ENCODE measurements around the gene TMEM143. TPM values are rescaled to one million over a fixed set of nuclear protein-coding genes. Genes with fewer than 3 reads are reported as not detected.

TMEM143 gene
- total RNA-seq, 1 experiment from 2014 or later = 15.2 TPM

DNA sequence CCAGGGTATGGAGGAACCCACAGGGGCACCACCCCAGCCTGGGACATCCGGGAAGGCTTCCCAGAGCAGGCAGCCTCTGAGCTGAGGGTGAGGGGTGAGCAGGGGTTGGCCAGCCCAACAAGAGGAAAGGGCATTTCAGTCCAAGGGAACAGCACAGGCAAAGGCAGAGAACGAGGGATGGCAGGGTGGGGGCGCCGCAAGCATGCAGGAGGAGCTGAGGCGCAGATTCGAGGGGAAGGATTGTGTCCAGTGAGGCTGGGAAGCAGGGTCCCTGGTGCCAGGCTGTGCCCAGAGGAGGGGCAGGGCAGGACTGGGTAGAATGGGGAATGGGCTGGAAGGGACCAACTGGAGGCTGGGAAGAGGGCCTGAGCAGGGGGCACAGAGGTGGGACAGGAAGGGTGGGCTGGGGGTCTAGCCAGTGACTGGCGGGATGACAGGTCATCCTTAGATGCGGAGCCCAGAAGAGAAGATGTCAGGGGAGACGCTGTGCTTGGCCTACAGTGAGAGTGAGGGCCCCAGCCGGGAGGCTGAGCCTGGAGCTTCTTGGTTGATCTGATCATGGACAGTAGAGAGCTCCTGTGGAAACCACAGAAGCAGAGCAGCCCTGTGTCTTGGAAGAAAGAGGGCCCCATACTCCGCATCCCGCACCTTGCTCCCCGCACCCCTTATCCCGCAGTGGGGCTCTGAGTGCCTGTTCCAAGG, 24.8 kb downstream of the TMEM143 start:
- H3K4ac ChIP-seq (ENCODE audit: low read depth, low read length) = no peak overlapping the region
- no peaks in the 10 kb centered on the region for H4K20me1 ChIP-seq (ENCODE audit: control insufficient read depth, insufficient read depth, insufficient read length)
- no CpG with 5 or more reads among the region's 14 CpGs for WGBS (ENCODE audit: extremely low coverage, insufficient read length, low lambda C conversion rate)
- no peaks in the 10 kb centered on the region for H3K23me2 ChIP-seq (ENCODE audit: insufficient read length, low read depth, low read length, poor library complexity, severe bottlenecking)
- no peak overlapping the region for H3K23ac ChIP-seq (ENCODE audit: insufficient read length, low read depth, low read length)
- no peak overlapping the region for H2BK20ac ChIP-seq (ENCODE audit: low read depth, low read length, poor library complexity, severe bottlenecking)
- no peak overlapping the region for H3K18ac ChIP-seq (ENCODE audit: insufficient read length, low read depth, low read length)
- no peaks in the 10 kb centered on the region for H3K4me1 ChIP-seq (ENCODE audit: insufficient read depth, low read length)
- Mint-ChIP-seq H3K9me3 (no peaks in the 10 kb centered on the region), H3K36me3 (ENCODE audit: insufficient read depth in 1 of 3, low read depth in 3 of 3) (peaks cover 0 to under 1% (median 0%) of the 10 kb centered on the region in 3 experiments; a peak in 2 of 7 replicates), H3K4me1 (peaks cover 2 to 15% of the 10 kb centered on the region in 2 experiments; a peak in 3 of 4 replicates), H3K27me3 (ENCODE audit: low read depth) (peaks cover 6% of the 10 kb centered on the region), H3K4me3 (peak overlapping the region in 1 of 2 experiments; percentile 20; a peak in 1 of 5 replicates), H3K27ac (peak overlapping the region in 2 of 3 experiments; percentile 28 to 38; a peak in 3 of 7 replicates)
- no peak overlapping the region for H2BK15ac ChIP-seq (ENCODE audit: low read depth, low read length)
- TF ChIP-seq CTCF (conservative IDR thresholded peaks at IDR 0.05) = no peak
- H4K5ac ChIP-seq (ENCODE audit: insufficient read length, low read depth, low read length) = no peak overlapping the region
- H3K79me1 ChIP-seq (ENCODE audit: insufficient read depth, low read depth, low read length, poor library complexity, severe bottlenecking) = no peaks in the 10 kb centered on the region
- H2BK120ac ChIP-seq (ENCODE audit: low read depth, low read length, poor library complexity, severe bottlenecking) = no peak overlapping the region
- no peak overlapping the region for H4K91ac ChIP-seq (ENCODE audit: insufficient read length, low read depth, low read length)
- no peaks in the 10 kb centered on the region for H3K79me2 ChIP-seq (ENCODE audit: insufficient read depth, low read length)
- H3K27me3 ChIP-seq (ENCODE audit: insufficient read depth, low read length) = no peaks in the 10 kb centered on the region
- H2AFZ ChIP-seq (ENCODE audit: low read length) = no peak overlapping the region
- DNase-seq = no peak
- no peak overlapping the region for H3K56ac ChIP-seq (ENCODE audit: insufficient read length, low read depth, low read length)
- H3K9me3 ChIP-seq (ENCODE audit: control insufficient read depth, low read depth, low read length) = no peaks in the 10 kb centered on the region
- H3K27ac ChIP-seq (ENCODE audit: insufficient read length, low read depth, low read length) = no peak overlapping the region
- no peak overlapping the region for H2BK12ac ChIP-seq (ENCODE audit: insufficient read length, low read depth, low read length)
- no peak overlapping the region for H3K4me2 ChIP-seq (ENCODE audit: insufficient read depth, insufficient read length, low read length)
- H3K9ac ChIP-seq (ENCODE audit: extremely low read depth, insufficient read length, low read length) = no peak overlapping the region
- H4K8ac ChIP-seq (replicated peaks; ENCODE audit: insufficient read length, low read depth, low read length) = no peak overlapping the region
- H3K14ac ChIP-seq (ENCODE audit: insufficient read depth, low read length) = no peak overlapping the region
- H3T11ph ChIP-seq (ENCODE audit: low read length) = no peak overlapping the region
- H2AK5ac ChIP-seq (ENCODE audit: insufficient read length, low read length) = no peak overlapping the region
- H2BK5ac ChIP-seq (ENCODE audit: insufficient read length, low read length) = no peak overlapping the region
